Keratinocyte (primary cell): Measurements from ENCODE around the gene CTNNA2. TPM values are rescaled to one million over a fixed set of nuclear protein-coding genes. Genes with fewer than 3 reads are reported as not detected.

ENCODE experiments used
- DNase-seq: peaks from one replicate; pipeline ENCODE4 v3.0.0-alpha.2; 2011; ENCODE audit warnings: low read depth, missing footprints, low spot score
- FAIRE-seq: peaks from 2 replicates; lab custom pipeline; 2011; peaks lifted over from hg19 to GRCh38; lab: Jason Lieb, UNC
- H2AFZ ChIP-seq: 2 replicates; pipeline ENCODE4 v1.6.0; 2012; ENCODE audit warnings: low read length, control low read depth, inconsistent platforms; ENCODE audit not compliant: control insufficient read depth
- H3K27ac ChIP-seq: 2 replicates; pipeline ENCODE4 v1.5.1; 2011; ENCODE audit warnings: low read length; ENCODE audit not compliant: control insufficient read depth, insufficient read depth
- H3K27me3 ChIP-seq: 3 replicates; pipeline ENCODE4 v1.6.0; 2011; ENCODE audit warnings: low read length; ENCODE audit not compliant: control insufficient read depth, insufficient read depth; ENCODE audit errors: extremely low read depth
- H3K36me3 ChIP-seq, 2 experiments: 2 replicates in 1 of 2; 3 replicates in 1 of 2; pipeline ENCODE4 v1.5.1; 2011; ENCODE audit warnings: low read length in 2 of 2, mild to moderate bottlenecking in 1 of 2; ENCODE audit not compliant: control insufficient read depth in 2 of 2, insufficient read depth in 2 of 2; ENCODE audit errors: extremely low read depth in 1 of 2
- H3K4me1 ChIP-seq: 3 replicates; pipeline ENCODE4 v1.5.1; 2011; ENCODE audit warnings: low read length; ENCODE audit not compliant: control insufficient read depth, insufficient read depth; ENCODE audit errors: extremely low read depth
- H3K4me2 ChIP-seq: 3 replicates; pipeline ENCODE4 v1.6.0; 2011; ENCODE audit warnings: low read depth, low read length; ENCODE audit not compliant: control insufficient read depth, insufficient read depth; ENCODE audit errors: extremely low read depth
- H3K4me3 ChIP-seq, 3 experiments: fragments of 200-600 bp in 1 of 3; sonication (generic) in 1 of 3; 2 replicates in 2 of 3; 3 replicates in 1 of 3; pipeline ENCODE4 v1.5.1; 2011 to 2016; ENCODE audit warnings: low read length in 3 of 3, mild to moderate bottlenecking in 3 of 3, control low read depth in 2 of 3, inconsistent platforms in 1 of 3, low read depth in 1 of 3, mixed read lengths in 1 of 3, mixed run types in 1 of 3, moderate library complexity in 1 of 3; ENCODE audit not compliant: control insufficient read depth in 2 of 3, insufficient read depth in 2 of 3; ENCODE audit errors: extremely low read depth in 1 of 3
- H3K79me2 ChIP-seq: 2 replicates; pipeline ENCODE4 v1.6.0; 2012; ENCODE audit warnings: low read length; ENCODE audit not compliant: control insufficient read depth, insufficient read depth
- H3K9ac ChIP-seq: 3 replicates; pipeline ENCODE4 v1.6.0; 2011; ENCODE audit warnings: low read length; ENCODE audit not compliant: control insufficient read depth, insufficient read depth; ENCODE audit errors: extremely low read depth
- H3K9me1 ChIP-seq: 3 replicates; pipeline ENCODE4 v1.6.0; 2011; ENCODE audit warnings: low read length; ENCODE audit not compliant: control insufficient read depth, insufficient read depth; ENCODE audit errors: extremely low read depth
- H3K9me3 ChIP-seq: 2 replicates; pipeline ENCODE4 v1.5.1; 2012; ENCODE audit warnings: low read depth, low read length; ENCODE audit not compliant: control insufficient read depth
- H4K20me1 ChIP-seq: 3 replicates; pipeline ENCODE4 v1.6.0; 2011; ENCODE audit warnings: low read length; ENCODE audit not compliant: control insufficient read depth, insufficient read depth; ENCODE audit errors: extremely low read depth
- CTCF ChIP-seq, 3 experiments: IDR thresholded peaks in 1 of 3; conservative IDR thresholded peaks in 1 of 3; optimal IDR thresholded peaks in 1 of 3; 2 replicates in 2 of 3; 3 replicates in 1 of 3; pipeline versions ENCODE3 to v1.5.1; 2011; ENCODE audit warnings: low read length in 3 of 3, mild to moderate bottlenecking in 3 of 3, moderate library complexity in 2 of 3, control low read depth in 1 of 3, inconsistent platforms in 1 of 3; ENCODE audit not compliant: insufficient read depth in 2 of 3; ENCODE audit errors: extremely low read depth in 1 of 3
- EZH2 ChIP-seq: IDR thresholded peaks from one replicate; pipeline ENCODE4 v1.6.1; 2012; ENCODE audit warnings: inconsistent platforms, mild to moderate bottlenecking, low read length, moderate library complexity
- dilution Hi-C: fragments of 300-500 bp; cut with MboI; formaldehyde crosslinking; loops from one replicate; pipeline ENCODE4 v1.7.0; 2020; ENCODE audit warnings: low sequenced_read_pairs; ENCODE audit not compliant: extremely low pct_ligation_motif_present
- polyA plus RNA-seq, 5 experiments: library from polyadenylated mRNA; depleted of rRNA in 3 of 5; stranded (reverse) in 3 of 5; stranded (forward) in 1 of 5; unstranded in 1 of 5; fragments of >200 nt; gene quantifications; 1 replicate in 1 of 5; 2 replicates in 3 of 5; 3 replicates in 1 of 5; pipeline versions ENCODE4 v1.2.1 to v1.2.3, GENCODE V29; 2011 to 2012; ENCODE audit warnings: missing spikeins in 2 of 5, low read depth in 1 of 5, low replicate concordance in 1 of 5

Gene CTNNA2
- polyA plus RNA-seq, 1 donor (not counting 4 experiments of a cell fraction or from before 2014, with no cell fraction given), result not detected

- Histone ChIP-seq H3K9me3 (peaks cover 3% of the 10 kb centered on the region), H4K20me1 (no peaks in the 10 kb centered on the region), H3K27me3 (no peaks in the 10 kb centered on the region), H2AFZ (no peak overlapping the region), H3K27ac (no peak overlapping the region), H3K4me3 (no peak overlapping the region), H3K4me2 (no peak overlapping the region), H3K9ac (no peak overlapping the region), H3K9me1 (no peaks in the 10 kb centered on the region), H3K36me3 (no peaks in the 10 kb centered on the region), H3K4me1 (no peaks in the 10 kb centered on the region), H3K79me2 (no peaks in the 10 kb centered on the region)
- dilution Hi-C loops, result no loop called here
- DNase-seq, result no peak
- TF ChIP-seq EZH2 (no peak), CTCF (optimal IDR thresholded peaks at IDR 0.05 in 1 of 3, IDR thresholded peaks at IDR 0.05 in 1 of 3, conservative IDR thresholded peaks at IDR 0.05 in 1 of 3; ENCODE audit: extremely low read depth in 1 of 3, insufficient read depth in 2 of 3, low read length in 3 of 3) (no peak)
- FAIRE-seq, result no peak
Observed at GRCh38 chr2:80151248-80151647, 638.4 kb downstream of the CTNNA2 start.

GRCh38 chr2:80151651-80152050 is 638.8 kb downstream of the CTNNA2 start:
- H3K9me1 ChIP-seq, result no peaks in the 10 kb centered on the region
- FAIRE-seq, result no peak
- H2AFZ ChIP-seq, result no peak overlapping the region

More at GRCh38 chr2:80151651-80152050, 638.8 kb downstream of the CTNNA2 start:
- Histone ChIP-seq H3K27ac (no peak overlapping the region), H3K4me3 (no peak overlapping the region), H3K79me2 (no peaks in the 10 kb centered on the region), H3K9me3 (peaks cover 3% of the 10 kb centered on the region), H3K4me1 (no peaks in the 10 kb centered on the region), H4K20me1 (no peaks in the 10 kb centered on the region), H3K36me3 (no peaks in the 10 kb centered on the region), H3K9ac (no peak overlapping the region), H3K27me3 (no peaks in the 10 kb centered on the region), H3K4me2 (no peak overlapping the region)
- dilution Hi-C loops, result no loop called here
- TF ChIP-seq EZH2, result no peak
- TF ChIP-seq CTCF (optimal IDR thresholded peaks at IDR 0.05 in 1 of 3, IDR thresholded peaks at IDR 0.05 in 1 of 3, conservative IDR thresholded peaks at IDR 0.05 in 1 of 3; ENCODE audit: extremely low read depth in 1 of 3, insufficient read depth in 2 of 3, low read length in 3 of 3), result no peak
- DNase-seq, result no peak
